HG03342 (cell line): Measurements from ENCODE around the gene ZNRF4.

Experiments used
- ATAC-seq: cut with Tn5 transposase; IDR thresholded peaks from one replicate; pipeline ENCODE4 v1.9.1; 2021; ENCODE audit warnings: mild to moderate bottlenecking, moderate library complexity; ENCODE audit not compliant: unreplicated experiment

ZNRF4 gene

GRCh38 chr19:5440299-5440698 is 14.9 kb upstream of the ZNRF4 start:
- ATAC-seq, result no peak

DNA sequence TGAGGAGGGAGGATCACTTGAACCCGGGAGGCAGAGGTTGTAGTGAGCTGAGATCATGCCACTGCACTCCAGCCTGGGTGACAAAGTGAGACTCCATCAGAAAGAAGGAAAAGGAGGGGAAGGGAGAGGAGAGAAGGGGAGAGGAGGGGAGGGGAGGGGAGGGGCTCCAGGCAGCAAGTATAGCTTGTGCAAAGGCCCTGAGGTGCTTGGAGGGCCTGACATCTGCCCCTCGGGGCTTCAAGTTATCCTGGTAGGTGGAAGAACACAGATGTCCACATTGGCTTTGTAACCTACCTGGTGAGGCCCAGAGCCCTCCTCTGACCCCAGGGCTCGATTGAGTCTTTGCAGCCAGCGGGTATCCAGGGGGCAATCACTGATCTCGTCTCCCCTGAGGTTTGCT is 11.5 kb upstream of the ZNRF4 start:
- ATAC-seq, result no peak

- ATAC-seq, result no peak
These were observed 10.8 kb upstream of the ZNRF4 start for GRCh38 chr19:5444431-5444830.

GRCh38 chr19:5445071-5445470 is 10.1 kb upstream of the ZNRF4 start:
- ATAC-seq, result no peak

GRCh38 chr19:5445561-5446055 is 9.6 kb upstream of the ZNRF4 start:
- no peak for ATAC-seq

DNA sequence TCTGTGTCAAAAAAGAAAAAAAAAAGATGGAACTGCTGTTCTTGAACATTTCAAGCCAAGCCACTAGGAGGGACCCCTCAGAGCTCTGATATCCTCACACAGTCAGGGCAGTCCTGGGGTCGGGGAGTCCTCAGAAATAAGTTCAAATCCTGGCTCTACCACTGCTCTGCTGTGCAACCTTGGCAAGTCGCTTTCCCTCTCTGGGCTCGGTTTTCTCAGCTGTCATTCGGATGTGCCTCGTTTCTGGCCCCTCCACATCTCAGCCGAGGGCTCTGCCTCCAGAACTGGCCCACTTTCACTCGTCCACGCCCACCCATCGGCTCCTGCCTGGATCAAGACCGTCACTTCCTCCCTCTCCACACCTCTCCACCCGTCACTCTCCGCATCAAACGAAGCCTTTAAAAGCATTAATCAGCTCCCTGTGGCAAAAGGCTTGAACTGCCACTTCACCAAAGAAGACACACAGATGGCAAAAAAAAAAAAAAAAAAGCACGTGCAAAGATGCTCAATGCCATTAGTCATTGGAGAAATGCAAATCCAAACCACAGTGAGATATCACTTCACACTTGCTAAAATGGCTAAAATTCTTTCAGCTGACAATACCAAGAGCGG is 7.4 kb upstream of the ZNRF4 start:
- ATAC-seq, result no peak

DNA sequence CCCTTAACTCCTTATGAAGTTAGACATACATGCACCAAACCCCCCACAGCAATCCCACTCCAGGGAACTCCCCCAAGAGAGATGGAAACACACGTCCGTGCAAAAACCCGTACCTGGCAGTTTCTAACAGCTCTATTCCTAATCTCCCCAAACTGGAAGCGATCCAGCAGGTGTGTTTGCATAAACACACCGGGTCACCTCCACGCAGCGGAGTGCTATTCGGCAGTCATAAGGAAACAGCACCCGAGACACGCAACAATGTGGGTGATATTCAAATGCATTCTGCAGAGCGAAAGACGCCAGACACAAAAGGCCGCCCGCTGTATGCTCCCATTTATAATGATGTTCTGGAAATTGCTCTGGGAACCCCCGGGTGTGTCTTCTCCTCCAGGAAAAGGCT is 6.8 kb upstream of the ZNRF4 start:
- no peak for ATAC-seq

DNA sequence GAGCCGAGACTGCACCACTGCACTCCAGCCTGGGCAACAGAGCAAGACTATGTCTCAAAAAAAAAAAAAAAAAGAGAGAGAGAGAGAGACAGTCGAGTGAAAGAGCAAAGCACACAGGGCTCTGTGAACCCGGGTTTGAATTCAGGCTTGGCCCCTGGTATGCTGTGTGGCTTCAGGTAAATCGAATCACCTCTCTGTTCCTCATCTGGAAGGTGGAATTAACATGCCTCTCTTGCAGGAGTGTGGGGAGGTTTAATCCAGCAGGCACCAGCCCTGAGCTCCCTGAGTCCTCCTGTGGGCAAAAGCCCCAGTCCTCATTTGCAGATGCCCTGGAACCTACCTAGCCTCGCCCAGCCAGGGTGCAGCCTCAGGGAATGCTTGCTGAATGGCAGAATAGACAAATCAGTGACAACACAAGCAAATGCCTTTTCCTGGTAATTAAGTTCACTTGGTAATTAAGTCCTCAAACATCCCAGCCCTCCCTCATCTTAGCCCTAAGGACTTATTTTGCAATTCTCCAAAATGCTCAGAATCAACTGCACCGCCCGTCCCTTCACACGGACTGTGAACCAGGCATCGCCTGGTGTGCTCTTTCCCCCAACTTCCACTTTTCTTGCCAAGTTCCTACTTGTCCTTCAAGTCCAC is 4.6 kb upstream of the ZNRF4 start:
- ATAC-seq, result no peak

DNA sequence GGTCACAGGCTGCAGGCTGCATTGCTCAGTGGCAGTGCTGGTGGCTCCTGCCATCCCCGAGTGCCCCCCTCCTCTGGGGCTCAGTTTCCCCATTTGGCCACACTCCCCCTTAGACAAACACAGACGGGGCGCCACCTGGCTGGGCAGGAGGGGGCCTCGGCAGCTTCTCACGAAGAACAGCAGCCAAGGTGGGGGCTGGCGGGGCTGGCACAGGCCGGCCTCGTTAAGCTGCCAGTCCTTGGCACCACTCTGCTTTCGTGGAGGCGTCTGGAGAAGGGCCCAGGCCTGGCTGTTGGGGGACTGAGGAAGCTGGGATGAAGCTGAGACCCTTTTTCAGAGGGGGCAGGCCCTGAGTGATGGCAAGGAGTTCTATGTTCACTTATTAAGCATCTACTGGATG is 3.7 kb upstream of the ZNRF4 start:
- no peak for ATAC-seq

- no peak for ATAC-seq
These were observed 2.3 kb upstream of the ZNRF4 start for GRCh38 chr19:5452594-5453565.

GRCh38 chr19:5454743-5455142 is 474 bp upstream of the ZNRF4 start:
- no peak for ATAC-seq

GRCh38 chr19:5456130-5456840 is 1.1 kb downstream of the ZNRF4 start:
- ATAC-seq, result no peak

GRCh38 chr19:5456841-5457200 is 1.6 kb downstream of the ZNRF4 start:
- ATAC-seq, result no peak

DNA sequence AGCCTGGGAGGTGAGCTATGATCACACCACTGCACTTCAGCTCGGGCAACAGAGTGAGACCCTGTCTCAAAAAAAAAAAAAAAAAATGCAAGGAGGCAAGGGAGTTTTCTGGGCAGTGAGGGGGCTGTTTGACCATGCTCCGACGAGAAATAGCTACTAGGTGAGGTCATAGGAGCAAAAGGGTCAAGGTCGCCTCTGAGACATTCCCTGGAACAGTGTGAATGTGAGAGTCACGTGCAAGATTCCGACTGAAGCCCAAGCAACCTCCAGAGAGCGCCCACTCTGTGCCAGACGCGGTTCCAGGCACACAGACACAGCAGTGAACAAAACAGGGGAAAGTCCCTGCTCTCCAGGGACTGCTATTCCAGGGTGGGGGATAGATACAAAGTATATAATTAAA is 2.5 kb downstream of the ZNRF4 start:
- ATAC-seq, result no peak

DNA sequence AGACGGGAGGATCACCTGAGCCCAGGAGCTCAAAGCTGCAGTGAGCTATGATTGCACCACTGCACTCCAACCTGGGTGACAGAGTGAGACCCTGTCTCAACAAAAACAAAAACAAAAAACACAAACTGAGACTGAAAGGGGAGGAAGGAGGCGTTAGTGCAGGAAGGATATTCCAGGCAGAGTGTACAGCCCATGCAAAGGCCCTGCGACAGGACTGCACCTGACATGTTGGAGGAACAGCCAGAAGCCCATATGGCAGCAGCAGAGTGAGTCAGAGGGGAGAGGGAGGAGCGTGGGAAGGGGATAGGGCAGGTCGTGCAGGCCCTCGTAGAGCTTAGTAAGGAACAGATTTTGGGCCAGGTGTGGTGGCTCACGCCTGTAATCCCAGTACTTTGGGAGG is 3.2 kb downstream of the ZNRF4 start:
- ATAC-seq, result no peak

- ATAC-seq, result no peak
These were observed 4.1 kb downstream of the ZNRF4 start for GRCh38 chr19:5459360-5459759.

GRCh38 chr19:5460748-5461147 is 5.5 kb downstream of the ZNRF4 start:
- no peak for ATAC-seq

- no peak for ATAC-seq
These were observed 8.7 kb downstream of the ZNRF4 start for GRCh38 chr19:5463959-5464358.

DNA sequence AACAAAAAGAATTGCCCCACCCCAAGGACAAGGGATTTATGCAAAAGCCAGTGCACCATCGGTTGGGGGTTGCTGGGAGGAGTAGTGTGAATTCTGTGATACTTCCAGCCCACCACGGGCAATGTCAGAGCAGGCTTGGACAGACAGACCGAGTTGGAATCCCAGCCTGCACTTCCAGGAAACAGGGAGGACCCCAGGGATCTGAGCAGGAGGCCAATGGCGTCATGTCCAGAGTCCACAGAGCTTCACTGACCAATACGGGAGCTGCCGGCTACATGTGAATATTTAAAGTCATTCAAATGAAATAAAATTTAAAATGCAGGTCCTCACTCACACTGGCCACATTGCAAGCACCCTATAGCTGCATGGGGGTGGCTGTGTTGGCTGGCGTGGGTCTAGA is 10.9 kb downstream of the ZNRF4 start:
- ATAC-seq, result no peak

DNA sequence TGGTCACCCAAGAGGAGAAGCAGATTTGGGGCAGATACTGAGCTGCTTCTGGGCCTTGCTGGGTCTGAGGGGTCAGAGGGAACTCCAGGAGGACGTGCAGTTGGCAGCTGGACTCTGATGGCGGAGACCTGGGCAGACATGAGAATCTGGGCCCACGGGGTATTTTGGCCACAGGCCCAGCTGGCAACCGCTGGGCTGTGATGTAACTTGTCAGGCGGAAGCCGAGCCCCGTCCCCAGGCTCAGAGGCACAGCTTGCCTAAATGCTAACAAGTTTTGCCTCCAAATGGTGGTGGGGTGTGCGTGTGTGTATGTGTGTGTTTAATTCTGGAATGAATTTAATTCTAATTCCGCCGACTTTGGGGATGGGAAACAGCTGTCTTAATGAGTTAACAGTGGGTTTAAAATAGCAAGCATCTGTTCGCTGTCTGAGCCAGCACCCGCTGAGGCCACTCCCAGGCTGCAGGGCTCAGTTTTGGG is 11.6 kb downstream of the ZNRF4 start:
- no peak for ATAC-seq

GRCh38 chr19:5470264-5470671 is 15.1 kb downstream of the ZNRF4 start:
- no peak for ATAC-seq
